A549 (cell line): ENCODE data around the gene PRDX5.

Experiments
- CBX2 ChIP-seq: fragments of 200-600 bp; sonication (generic); IDR thresholded peaks from 2 replicates; pipeline ENCODE4 v1.6.1; 2016; ENCODE audit warnings: low read depth, mild to moderate bottlenecking, borderline replicate concordance
- CTCF ChIP-seq: fragments of >200 bp; sonication (Bioruptor Twin); formaldehyde crosslinking; IDR thresholded peaks from 3 replicates; pipeline ENCODE4 v1.5.1; 2016
- PBX3 ChIP-seq: IDR thresholded peaks from 2 replicates; pipeline ENCODE4 v1.6.1; 2012
- POLR2A ChIP-seq: IDR thresholded peaks from 2 replicates; pipeline ENCODE4 v1.6.1; 2012; ENCODE audit warnings: mild to moderate bottlenecking, low read length
- POLR2AphosphoS2 ChIP-seq: conservative IDR thresholded peaks from 2 replicates; pipeline ENCODE4 v1.6.1; 2012; ENCODE audit warnings: low read length, improper control_type of control experiment, inconsistent platforms
- RAD21 ChIP-seq, 2 experiments: fragments of >200 bp in 1 of 2; sonication (Bioruptor Twin) in 1 of 2; formaldehyde crosslinking in 1 of 2; IDR thresholded peaks in 1 of 2; conservative IDR thresholded peaks in 1 of 2; 2 replicates in 1 of 2; 3 replicates in 1 of 2; pipeline ENCODE4 v1.6.1; 2012 to 2018; ENCODE audit warnings: inconsistent platforms in 1 of 2
- USF2 ChIP-seq: fragments of 450-650 bp; IDR thresholded peaks from 2 replicates; pipeline ENCODE4 v1.6.1; 2014; ENCODE audit warnings: antibody characterized with exemption

GRCh38 chr11:64361659-64362058 lies 43.7 kb downstream of the PRDX5 start:
- TF ChIP-seq POLR2A (no peak), CTCF (no peak), CBX2 (no peak), POLR2AphosphoS2 (no peak), USF2 (no peak), PBX3 (no peak), RAD21 (conservative IDR thresholded peaks at IDR 0.05 in 1 of 2, IDR thresholded peaks at IDR 0.05 in 1 of 2) (no peak)
